Osteocyte (in vitro differentiated cells): ENCODE results near the gene TSPYL4. TPM values are rescaled to one million over a fixed set of nuclear protein-coding genes. Genes with fewer than 3 reads are reported as not detected.

Source experiments
- DNase-seq: peaks from one replicate; pipeline ENCODE4 v3.0.0; 2021; ENCODE audit warnings: mixed read lengths; ENCODE audit not compliant: unreplicated experiment; ENCODE audit errors: extremely low spot score
- H3K27ac Mint-ChIP-seq: one replicate; pipeline ENCODE4 v1.8.0; 2021; ENCODE audit warnings: mild to moderate bottlenecking, mixed read lengths; ENCODE audit not compliant: unreplicated experiment
- H3K27me3 Mint-ChIP-seq: one replicate; pipeline ENCODE4 v1.8.0; 2021; ENCODE audit warnings: mixed read lengths; ENCODE audit not compliant: unreplicated experiment
- H3K36me3 Mint-ChIP-seq: one replicate; pipeline ENCODE4 v1.8.0; 2021; ENCODE audit warnings: mixed read lengths; ENCODE audit not compliant: unreplicated experiment
- H3K4me1 Mint-ChIP-seq: one replicate; pipeline ENCODE4 v1.8.0; 2021; ENCODE audit warnings: mixed read lengths; ENCODE audit not compliant: unreplicated experiment
- H3K4me3 Mint-ChIP-seq: one replicate; pipeline ENCODE4 v1.8.0; 2021; ENCODE audit warnings: mild to moderate bottlenecking, moderate library complexity, mixed read lengths; ENCODE audit not compliant: unreplicated experiment
- H3K9me3 Mint-ChIP-seq: one replicate; pipeline ENCODE4 v1.8.0; 2021; ENCODE audit warnings: mixed read lengths; ENCODE audit not compliant: unreplicated experiment
- total RNA-seq: library from RNA; stranded (reverse); gene quantifications from 2 replicates; pipeline ENCODE4 v1.2.1, GENCODE V29; 2021
- TF ChIP-seq, protein P1 (sequence below): fragments of 200-600 bp; sonication (generic); IDR thresholded peaks from 2 replicates; pipeline ENCODE4 v1.5.0; 2021; ENCODE audit warnings: antibody characterized with exemption, mild to moderate bottlenecking, moderate library complexity

TSPYL4 gene
- total RNA-seq, 1 donor from 2014 or later, result 32.6 TPM

DNA sequence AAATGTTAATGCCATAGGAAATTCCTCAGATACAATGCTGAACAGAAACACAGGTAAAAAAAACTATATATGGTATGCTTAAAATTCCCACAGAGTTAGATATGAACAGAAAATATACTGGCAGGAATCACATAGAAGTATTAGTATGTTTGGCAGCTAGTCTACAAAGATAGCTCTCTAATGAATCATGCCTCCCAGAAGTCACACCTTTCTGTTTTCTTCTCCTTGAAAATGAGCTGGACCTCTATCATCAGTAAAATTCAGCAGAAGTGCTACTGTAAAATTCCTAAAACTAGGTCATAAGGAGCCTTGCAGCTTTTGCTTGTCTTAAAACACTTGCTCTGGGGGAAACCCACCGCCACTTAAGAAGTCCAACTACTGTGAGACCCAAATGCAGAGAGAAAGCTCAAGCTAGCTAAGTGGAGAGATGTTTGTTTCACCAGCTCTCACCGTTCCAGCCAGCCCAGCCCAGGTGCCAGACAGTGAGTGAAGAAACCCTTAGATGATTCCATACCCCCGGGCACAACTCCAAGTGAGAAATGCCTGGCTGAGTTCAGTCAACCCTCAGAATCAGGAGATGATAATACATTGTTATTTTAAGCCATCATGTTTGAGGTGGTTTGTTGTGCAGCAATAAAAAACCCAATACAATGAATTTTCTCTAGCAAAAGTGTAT is 43.0 kb downstream of the TSPYL4 start:
- Mint-ChIP-seq H3K27ac (no peak overlapping the region), H3K4me3 (no peak overlapping the region), H3K4me1 (peaks cover 8% of the 10 kb centered on the region), H3K27me3 (no peaks in the 10 kb centered on the region), H3K9me3 (no peaks in the 10 kb centered on the region), H3K36me3 (no peaks in the 10 kb centered on the region)
- no peak for DNase-seq
- TF ChIP-seq, protein P1, sequence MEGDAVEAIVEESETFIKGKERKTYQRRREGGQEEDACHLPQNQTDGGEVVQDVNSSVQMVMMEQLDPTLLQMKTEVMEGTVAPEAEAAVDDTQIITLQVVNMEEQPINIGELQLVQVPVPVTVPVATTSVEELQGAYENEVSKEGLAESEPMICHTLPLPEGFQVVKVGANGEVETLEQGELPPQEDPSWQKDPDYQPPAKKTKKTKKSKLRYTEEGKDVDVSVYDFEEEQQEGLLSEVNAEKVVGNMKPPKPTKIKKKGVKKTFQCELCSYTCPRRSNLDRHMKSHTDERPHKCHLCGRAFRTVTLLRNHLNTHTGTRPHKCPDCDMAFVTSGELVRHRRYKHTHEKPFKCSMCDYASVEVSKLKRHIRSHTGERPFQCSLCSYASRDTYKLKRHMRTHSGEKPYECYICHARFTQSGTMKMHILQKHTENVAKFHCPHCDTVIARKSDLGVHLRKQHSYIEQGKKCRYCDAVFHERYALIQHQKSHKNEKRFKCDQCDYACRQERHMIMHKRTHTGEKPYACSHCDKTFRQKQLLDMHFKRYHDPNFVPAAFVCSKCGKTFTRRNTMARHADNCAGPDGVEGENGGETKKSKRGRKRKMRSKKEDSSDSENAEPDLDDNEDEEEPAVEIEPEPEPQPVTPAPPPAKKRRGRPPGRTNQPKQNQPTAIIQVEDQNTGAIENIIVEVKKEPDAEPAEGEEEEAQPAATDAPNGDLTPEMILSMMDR, result no peak

DNA sequence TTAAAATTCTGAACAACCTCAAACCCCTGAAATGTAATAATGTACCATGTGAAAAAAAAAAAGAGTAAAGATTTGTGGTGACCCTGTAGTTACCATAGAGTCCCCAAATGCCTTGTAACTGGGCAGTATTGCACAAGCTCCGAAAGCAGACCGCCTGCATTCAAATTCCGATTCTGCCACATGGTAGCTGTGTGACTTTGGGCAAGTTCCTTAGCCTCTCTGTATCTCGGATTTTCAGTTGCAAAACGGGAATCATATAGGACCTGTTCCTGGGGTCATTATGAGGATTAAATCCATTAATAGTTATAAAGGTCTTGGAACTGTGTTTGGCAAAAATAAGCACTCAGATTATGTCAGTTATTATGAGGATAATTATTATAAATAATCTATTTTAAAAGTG is 43.6 kb downstream of the TSPYL4 start:
- no peaks in the 10 kb centered on the region for H3K27me3 Mint-ChIP-seq

DNA sequence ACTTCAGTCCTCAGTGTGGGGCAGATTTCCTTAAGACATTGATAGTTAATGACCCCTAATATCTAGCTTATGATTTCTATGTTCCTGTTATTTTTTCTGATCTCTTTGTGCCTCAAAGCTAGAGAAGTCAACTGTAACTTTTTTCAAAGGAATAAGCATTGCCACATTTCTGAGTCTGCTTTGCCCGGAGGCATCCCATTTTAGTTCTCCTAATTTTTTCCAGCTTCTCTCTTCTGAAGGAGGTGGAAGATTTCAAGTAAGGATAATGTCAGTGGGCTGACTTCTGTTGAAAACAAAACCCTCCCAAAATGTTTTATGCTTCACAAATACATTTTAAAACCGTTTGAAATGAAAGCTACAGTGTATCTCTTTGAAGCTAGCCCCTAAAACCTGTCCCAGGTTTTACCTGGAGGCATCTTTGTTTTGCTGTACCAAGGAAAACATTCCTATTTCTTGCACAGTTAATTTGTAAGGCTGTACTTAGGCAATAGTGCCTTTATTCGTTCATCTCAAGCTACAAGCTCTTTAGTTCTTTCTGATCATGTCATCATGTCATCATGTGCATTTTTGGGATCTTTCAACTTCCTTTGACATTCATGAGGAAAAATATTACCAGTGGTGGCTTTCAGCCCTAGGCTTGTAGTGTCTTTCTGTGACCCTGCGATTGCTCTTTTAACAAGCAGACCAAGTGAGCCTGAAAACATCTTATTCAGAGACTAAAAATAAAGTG is 45.7 kb downstream of the TSPYL4 start:
- no peak for DNase-seq
- Mint-ChIP-seq H3K36me3 (no peaks in the 10 kb centered on the region), H3K4me3 (no peak overlapping the region), H3K4me1 (peaks cover 8% of the 10 kb centered on the region), H3K9me3 (no peaks in the 10 kb centered on the region), H3K27ac (no peak overlapping the region), H3K27me3 (no peaks in the 10 kb centered on the region)
- TF ChIP-seq, protein P1, result no peak

More for the DNA sequence above, 43.6 kb downstream of the TSPYL4 start:
- Mint-ChIP-seq H3K4me1 (peaks cover 8% of the 10 kb centered on the region), H3K36me3 (no peaks in the 10 kb centered on the region), H3K9me3 (no peaks in the 10 kb centered on the region), H3K27ac (no peak overlapping the region), H3K4me3 (no peak overlapping the region)
- TF ChIP-seq, protein P1, result no peak
- DNase-seq, result no peak

DNA sequence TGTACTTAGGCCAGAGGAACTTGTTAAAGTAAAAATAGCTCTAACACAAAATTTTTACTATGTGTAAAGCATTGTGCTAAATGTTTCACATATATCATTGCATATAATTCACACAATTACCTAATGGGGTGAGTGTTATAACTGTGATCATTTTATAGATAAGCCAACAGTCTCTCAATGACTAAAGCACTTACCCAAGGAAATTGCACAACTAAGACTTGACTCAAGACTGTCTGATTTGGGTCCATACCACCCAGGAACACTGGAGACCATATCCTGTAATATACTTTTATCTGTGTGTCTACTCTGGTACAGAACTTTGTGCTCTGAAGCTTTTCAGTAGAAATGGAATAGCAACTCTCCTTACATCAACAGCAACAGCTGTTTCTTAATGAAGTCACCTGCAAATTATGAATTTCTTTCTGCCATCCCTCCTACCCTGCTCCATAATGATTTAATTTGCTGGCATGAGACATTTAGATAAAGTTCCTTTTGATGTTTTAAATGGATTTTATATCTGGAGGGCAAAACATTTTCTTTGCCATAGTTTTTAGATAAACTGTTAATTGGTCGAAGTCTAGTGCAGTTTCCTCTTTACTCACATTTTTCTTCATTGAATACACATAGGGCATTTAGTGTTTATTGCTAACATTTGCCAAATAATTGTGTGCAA is 47.5 kb downstream of the TSPYL4 start:
- TF ChIP-seq, protein P1, result no peak
- DNase-seq, result no peak
- H3K4me1 Mint-ChIP-seq, result peaks cover 8% of the 10 kb centered on the region

DNA sequence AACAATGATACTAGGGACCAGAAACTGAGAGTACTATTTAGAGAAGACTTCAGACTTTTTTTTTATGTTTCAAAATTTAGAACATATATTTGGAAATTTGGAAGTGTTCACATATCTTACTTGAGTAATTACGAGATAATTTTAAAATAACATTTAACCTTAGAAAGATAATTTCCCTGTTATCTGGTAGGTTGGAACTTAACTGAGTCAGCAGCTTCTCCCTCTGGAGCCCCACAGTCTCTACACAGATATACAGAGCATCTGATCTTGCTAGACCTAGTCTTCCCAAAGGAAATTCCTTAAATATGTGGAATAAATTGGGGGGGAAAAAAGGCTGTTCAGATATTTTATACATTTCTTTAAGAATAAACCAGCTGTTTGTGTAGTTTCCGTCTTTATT is 48.6 kb downstream of the TSPYL4 start:
- no peak for DNase-seq

More for the DNA sequence above, 47.5 kb downstream of the TSPYL4 start:
- H3K36me3 Mint-ChIP-seq, result no peaks in the 10 kb centered on the region
- no peak overlapping the region for H3K4me3 Mint-ChIP-seq
- no peak overlapping the region for H3K27ac Mint-ChIP-seq
- no peaks in the 10 kb centered on the region for H3K27me3 Mint-ChIP-seq
- no peaks in the 10 kb centered on the region for H3K9me3 Mint-ChIP-seq

More for the DNA sequence above, 48.6 kb downstream of the TSPYL4 start:
- no peak overlapping the region for H3K4me3 Mint-ChIP-seq
- no peak overlapping the region for H3K27ac Mint-ChIP-seq
- H3K9me3 Mint-ChIP-seq, result no peaks in the 10 kb centered on the region
- TF ChIP-seq, protein P1, result no peak
- peaks cover 8% of the 10 kb centered on the region for H3K4me1 Mint-ChIP-seq
- H3K27me3 Mint-ChIP-seq, result no peaks in the 10 kb centered on the region
- no peaks in the 10 kb centered on the region for H3K36me3 Mint-ChIP-seq
